ENCODE results near the gene PLCH1. TPM values are rescaled to one million over a fixed set of nuclear protein-coding genes. Genes with fewer than 3 reads are reported as not detected.

The PLCH1 gene
- polyA plus RNA-seq, 1 experiment, result 0.06 TPM

DNA sequence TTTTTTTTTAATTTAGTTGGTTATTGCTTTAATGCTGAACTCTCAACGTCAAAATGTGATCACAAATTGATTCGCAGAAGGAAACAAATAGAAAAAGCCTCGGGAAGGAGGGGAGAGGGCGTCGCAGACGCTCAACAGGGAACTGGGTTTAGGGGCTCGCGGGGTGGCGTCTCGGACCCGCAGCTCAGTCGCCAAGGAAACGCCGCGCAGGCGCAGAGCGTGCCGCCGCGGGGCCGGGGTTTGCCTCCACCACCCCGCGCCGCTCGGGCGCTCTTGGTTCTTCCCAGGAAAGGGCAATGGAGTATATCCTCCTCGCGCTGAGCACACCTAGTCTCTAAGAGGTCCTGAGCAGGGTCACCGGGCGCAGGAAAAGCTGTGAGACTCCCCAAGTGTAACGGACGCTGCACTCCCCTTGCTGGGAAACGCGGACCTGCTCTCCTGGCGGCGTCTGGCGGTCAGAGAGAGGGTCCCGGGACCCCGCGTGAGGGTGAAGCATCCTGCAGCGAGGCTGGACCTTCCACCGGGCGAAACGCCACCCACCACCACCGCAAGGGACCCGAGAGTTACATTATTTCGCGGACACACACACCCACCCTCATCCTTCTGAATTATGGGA lies 753 bp downstream of the PLCH1 start:
- Histone ChIP-seq H3K36me3 (ENCODE audit: control insufficient read depth, insufficient read depth, low read length) (no peaks in the 10 kb centered on the region), H3K27me3 (ENCODE audit: control insufficient read depth, insufficient read depth, low read length) (peaks cover 5% of the 10 kb centered on the region), H3K4me3 (ENCODE audit: low read depth, low read length) (peak overlapping the region; percentile 59)
- CTCF ChIA-PET, result no interaction called here
- no peak for DNase-seq (ENCODE audit: low read depth)
- TF ChIP-seq, protein P1, sequence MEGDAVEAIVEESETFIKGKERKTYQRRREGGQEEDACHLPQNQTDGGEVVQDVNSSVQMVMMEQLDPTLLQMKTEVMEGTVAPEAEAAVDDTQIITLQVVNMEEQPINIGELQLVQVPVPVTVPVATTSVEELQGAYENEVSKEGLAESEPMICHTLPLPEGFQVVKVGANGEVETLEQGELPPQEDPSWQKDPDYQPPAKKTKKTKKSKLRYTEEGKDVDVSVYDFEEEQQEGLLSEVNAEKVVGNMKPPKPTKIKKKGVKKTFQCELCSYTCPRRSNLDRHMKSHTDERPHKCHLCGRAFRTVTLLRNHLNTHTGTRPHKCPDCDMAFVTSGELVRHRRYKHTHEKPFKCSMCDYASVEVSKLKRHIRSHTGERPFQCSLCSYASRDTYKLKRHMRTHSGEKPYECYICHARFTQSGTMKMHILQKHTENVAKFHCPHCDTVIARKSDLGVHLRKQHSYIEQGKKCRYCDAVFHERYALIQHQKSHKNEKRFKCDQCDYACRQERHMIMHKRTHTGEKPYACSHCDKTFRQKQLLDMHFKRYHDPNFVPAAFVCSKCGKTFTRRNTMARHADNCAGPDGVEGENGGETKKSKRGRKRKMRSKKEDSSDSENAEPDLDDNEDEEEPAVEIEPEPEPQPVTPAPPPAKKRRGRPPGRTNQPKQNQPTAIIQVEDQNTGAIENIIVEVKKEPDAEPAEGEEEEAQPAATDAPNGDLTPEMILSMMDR (IDR thresholded peaks at IDR 0.05; ENCODE audit: insufficient read depth, low read depth, low read length), result no peak
- POLR2A ChIA-PET, result no interaction called here

DNA sequence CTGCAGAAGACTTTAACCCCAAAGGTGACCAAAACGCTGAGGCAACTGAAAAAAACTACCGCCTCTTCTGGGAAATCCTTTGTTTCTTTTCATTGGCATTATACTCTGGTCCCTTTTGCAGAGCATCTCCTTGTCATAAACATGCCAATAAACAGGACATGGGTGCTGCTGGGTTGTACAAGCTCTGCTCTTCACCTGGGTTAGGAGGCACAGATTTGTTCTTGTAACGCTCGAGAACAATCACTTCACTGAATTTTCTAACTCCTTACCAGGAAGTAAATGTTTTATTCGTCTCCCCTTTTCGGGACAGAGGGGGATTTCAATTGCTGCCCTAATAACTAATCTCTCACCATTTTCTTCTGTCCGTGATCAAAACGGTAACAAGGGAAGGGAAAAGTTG lies 1.3 kb downstream of the PLCH1 start:
- CTCF ChIA-PET, result no interaction called here
- H3K36me3 ChIP-seq (ENCODE audit: control insufficient read depth, insufficient read depth, low read length), result no peaks in the 10 kb centered on the region
- H3K27me3 ChIP-seq (ENCODE audit: control insufficient read depth, insufficient read depth, low read length), result peaks cover 5% of the 10 kb centered on the region
- peak overlapping the region; percentile 59 for H3K4me3 ChIP-seq (ENCODE audit: low read depth, low read length)
- TF ChIP-seq, protein P1 (IDR thresholded peaks at IDR 0.05; ENCODE audit: insufficient read depth, low read depth, low read length), result no peak
- no peak for DNase-seq (ENCODE audit: low read depth)
- POLR2A ChIA-PET, result no interaction called here

DNA sequence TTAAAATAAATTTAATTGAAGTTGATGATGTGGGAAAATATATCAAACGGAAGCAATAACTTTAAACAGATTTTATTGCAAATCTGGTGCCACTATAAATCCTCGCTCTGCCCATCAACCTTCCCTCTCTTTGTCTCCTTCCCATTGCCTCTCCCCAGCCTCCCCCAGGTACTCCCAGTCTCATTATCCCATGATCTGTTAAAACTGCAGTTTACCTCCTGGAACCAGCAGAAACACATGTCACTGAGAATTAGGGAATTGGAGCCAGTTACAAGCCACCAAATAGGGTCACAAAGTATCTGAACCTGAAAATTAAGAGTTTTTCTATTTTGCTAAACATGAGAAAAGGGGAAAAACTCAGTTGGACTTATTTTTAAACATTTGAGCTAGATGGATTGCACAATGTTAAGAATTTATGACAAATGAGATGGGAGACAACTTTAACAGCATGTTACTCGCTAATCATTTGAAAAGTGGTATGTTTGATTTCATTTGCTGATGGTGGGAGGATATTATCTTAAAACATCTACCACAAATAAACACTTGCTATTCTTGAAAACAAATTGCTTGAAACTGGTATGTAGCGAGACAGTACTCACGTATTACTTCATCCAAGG lies 2.4 kb downstream of the PLCH1 start:
- POLR2A ChIA-PET, result interaction anchor here (0.6 kb wide), 1 partner anchor 943 kb away, joined by 14 read pairs; no protein-coding TSS in a partner anchor
- Histone ChIP-seq H3K27me3 (ENCODE audit: control insufficient read depth, insufficient read depth, low read length) (peaks cover 5% of the 10 kb centered on the region), H3K4me3 (ENCODE audit: low read depth, low read length) (no peak overlapping the region), H3K36me3 (ENCODE audit: control insufficient read depth, insufficient read depth, low read length) (no peaks in the 10 kb centered on the region)
- TF ChIP-seq, protein P1 (IDR thresholded peaks at IDR 0.05; ENCODE audit: insufficient read depth, low read depth, low read length), result no peak
- no peak for DNase-seq (ENCODE audit: low read depth)
- CTCF ChIA-PET, result no interaction called here

DNA sequence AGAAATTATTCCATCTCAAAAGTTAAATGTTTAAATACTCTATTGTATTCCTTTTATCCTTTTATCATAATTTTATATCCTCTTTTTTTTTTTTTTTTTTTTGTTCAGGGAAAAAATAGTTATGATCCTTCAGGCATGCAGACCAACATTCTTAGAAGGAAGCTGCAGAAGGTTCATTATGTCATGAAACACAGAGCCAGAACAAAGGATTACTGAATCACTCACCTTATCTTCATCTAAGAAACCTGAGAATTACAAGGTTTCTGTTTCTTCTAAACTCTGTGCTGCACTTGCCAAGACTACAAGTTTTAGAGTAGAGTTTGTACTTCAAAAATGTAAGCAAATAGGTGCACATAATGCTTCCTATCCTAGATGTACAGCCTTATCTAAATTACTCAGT lies 3.3 kb downstream of the PLCH1 start:
- Histone ChIP-seq H3K4me3 (ENCODE audit: low read depth, low read length) (no peak overlapping the region), H3K27me3 (ENCODE audit: control insufficient read depth, insufficient read depth, low read length) (peaks cover 5% of the 10 kb centered on the region), H3K36me3 (ENCODE audit: control insufficient read depth, insufficient read depth, low read length) (no peaks in the 10 kb centered on the region)
- POLR2A ChIA-PET, result no interaction called here
- CTCF ChIA-PET, result no interaction called here
- TF ChIP-seq, protein P1 (IDR thresholded peaks at IDR 0.05; ENCODE audit: insufficient read depth, low read depth, low read length), result no peak
- no peak for DNase-seq (ENCODE audit: low read depth)

DNA sequence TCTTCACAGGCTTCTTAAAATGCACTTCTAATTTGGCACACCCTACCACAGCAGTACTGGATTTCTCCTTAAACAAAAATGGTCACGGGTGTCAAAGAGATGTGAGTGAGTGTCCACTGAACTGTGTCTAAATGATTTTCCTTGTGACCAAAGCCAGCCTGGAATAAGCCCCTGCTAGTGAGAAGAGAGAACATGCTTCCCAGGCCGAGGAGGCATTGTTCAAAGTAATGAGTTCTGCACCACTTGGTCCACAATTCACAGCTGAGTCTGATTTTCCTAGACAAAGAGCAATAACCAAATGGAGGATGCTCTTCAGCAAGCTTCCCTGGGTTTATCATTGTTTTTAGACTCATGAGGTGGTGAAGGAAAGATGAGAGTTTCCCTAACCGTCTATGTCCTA lies 3.8 kb downstream of the PLCH1 start:
- POLR2A ChIA-PET, result no interaction called here
- no peak for DNase-seq (ENCODE audit: low read depth)
- no peak overlapping the region for H3K4me3 ChIP-seq (ENCODE audit: low read depth, low read length)
- H3K27me3 ChIP-seq (ENCODE audit: control insufficient read depth, insufficient read depth, low read length), result peaks cover 3% of the 10 kb centered on the region
- no peaks in the 10 kb centered on the region for H3K36me3 ChIP-seq (ENCODE audit: control insufficient read depth, insufficient read depth, low read length)
- TF ChIP-seq, protein P1 (IDR thresholded peaks at IDR 0.05; ENCODE audit: insufficient read depth, low read depth, low read length), result no peak
- CTCF ChIA-PET, result interaction anchor here (0.9 to 1.1 kb wide), 2 partner anchors 14 to 65 kb away, joined by 3 to 4 read pairs; partner anchors contain the start of gene C3orf33

All from BJ (cell line).